H1 (cell line): ENCODE data around the gene COL17A1. TPM values are rescaled to one million over a fixed set of nuclear protein-coding genes. Genes with fewer than 3 reads are reported as not detected.

Experiments used
- CTCF ChIA-PET: fragments of 300-600 bp; sonication (Branson Sonifier 250); formaldehyde crosslinking; loops from one replicate; lab custom pipeline; 2021; ENCODE audit not compliant: partially characterized antibody; lab: Charles Lee
- POLR2A ChIA-PET: fragments of 300-600 bp; sonication (Branson Sonifier 250); formaldehyde crosslinking; loops from one replicate; lab custom pipeline; 2021; ENCODE audit warnings: inconsistent platforms; ENCODE audit not compliant: partially characterized antibody; lab: Charles Lee
- DNase-seq, 2 experiments: peaks; one replicate each; pipeline versions ENCODE4 v3.0.0 to v3.0.0-alpha.2; 2010 to 2022; ENCODE audit warnings: low spot score in 2 of 2, low read depth in 1 of 2, mixed read lengths in 1 of 2
- FAIRE-seq: peaks from 2 replicates; lab custom pipeline; 2011; peaks lifted over from hg19 to GRCh38; lab: Jason Lieb, UNC
- H2AFZ ChIP-seq: 2 replicates; pipeline ENCODE4 v1.8.1; 2012; ENCODE audit warnings: low read length, inconsistent platforms
- H2AK5ac ChIP-seq: 2 replicates; pipeline ENCODE4 v1.6.1; 2013; ENCODE audit warnings: low read depth, low read length
- H2BK120ac ChIP-seq: replicated peaks from 2 replicates; pipeline ENCODE3; 2013; ENCODE audit warnings: low read depth, low read length, inconsistent platforms
- H2BK12ac ChIP-seq: 2 replicates; pipeline ENCODE4 v1.6.1; 2013; ENCODE audit warnings: low read depth, low read length
- H2BK15ac ChIP-seq: 2 replicates; pipeline ENCODE4 v1.6.1; 2013; ENCODE audit warnings: low read length
- H2BK20ac ChIP-seq: 2 replicates; pipeline ENCODE4 v1.6.1; 2013; ENCODE audit warnings: low read length
- H2BK5ac ChIP-seq: 2 replicates; pipeline ENCODE4 v1.6.1; 2013; ENCODE audit warnings: low read depth, low read length
- H3K14ac ChIP-seq: 2 replicates; pipeline ENCODE4 v1.6.1; 2013; ENCODE audit warnings: inconsistent platforms; ENCODE audit not compliant: insufficient read length
- H3K18ac ChIP-seq: 2 replicates; pipeline ENCODE4 v1.6.1; 2013; ENCODE audit warnings: low read length; ENCODE audit errors: extremely low read depth
- H3K23ac ChIP-seq: 2 replicates; pipeline ENCODE4 v1.6.1; 2013; ENCODE audit warnings: inconsistent platforms; ENCODE audit not compliant: insufficient read length
- H3K23me2 ChIP-seq: 2 replicates; pipeline ENCODE4 v1.6.1; 2013; ENCODE audit warnings: low read depth, low read length
- H3K27ac ChIP-seq: 2 replicates; pipeline ENCODE4 v1.6.1; 2011; ENCODE audit warnings: low read depth, low read length, inconsistent platforms
- H3K27me3 ChIP-seq, 4 experiments: replicated peaks in 1 of 4; 1 replicate in 1 of 4; 2 replicates in 3 of 4; pipeline versions ENCODE4 v1.6.1 to v1.8.1; 2011 to 2013; ENCODE audit warnings: low read length in 3 of 4, mild to moderate bottlenecking in 3 of 4, inconsistent platforms in 2 of 4, mixed read lengths in 2 of 4, moderate library complexity in 1 of 4; ENCODE audit not compliant: control insufficient read depth in 3 of 4, insufficient read depth in 3 of 4; ENCODE audit errors: extremely low read depth in 1 of 4
- H3K36me3 ChIP-seq, 4 experiments: 2 replicates each; pipeline versions ENCODE4 v1.6.1 to v1.8.1; 2011 to 2013; ENCODE audit warnings: mild to moderate bottlenecking in 4 of 4, low read length in 3 of 4, moderate library complexity in 2 of 4, control low read depth in 1 of 4, inconsistent platforms in 1 of 4; ENCODE audit not compliant: insufficient read depth in 4 of 4, control insufficient read depth in 2 of 4
- H3K4ac ChIP-seq: replicated peaks from 2 replicates; pipeline ENCODE3; 2013; ENCODE audit warnings: low read length, low read depth, mixed read lengths, inconsistent platforms; ENCODE audit not compliant: insufficient read length
- H3K4me1 ChIP-seq, 4 experiments: replicated peaks in 1 of 4; 1 replicate in 1 of 4; 2 replicates in 3 of 4; pipeline versions ENCODE4 v1.6.1 to v1.8.1; 2011 to 2013; ENCODE audit warnings: low read length in 3 of 4, inconsistent platforms in 2 of 4, mixed read lengths in 1 of 4; ENCODE audit not compliant: insufficient read depth in 4 of 4, control insufficient read depth in 3 of 4
- H3K4me2 ChIP-seq, 2 experiments: 2 replicates each; pipeline versions ENCODE4 v1.6.1 to v1.8.1; 2011 to 2013; ENCODE audit warnings: low read depth in 2 of 2, low read length in 2 of 2, control low read depth in 1 of 2, inconsistent platforms in 1 of 2, mild to moderate bottlenecking in 1 of 2; ENCODE audit not compliant: insufficient read depth in 1 of 2
- H3K4me3 ChIP-seq, 4 experiments: fragments of 200-600, 300-600 bp in 1 of 4; sonication (generic), shearing (Covaris generic), sonication (Bioruptor Twin) in 1 of 4; 2 replicates each; pipeline versions ENCODE4 v1.5.1 to v1.8.1; 2011 to 2016; ENCODE audit warnings: low read length in 4 of 4, low read depth in 3 of 4, control low read depth in 2 of 4, inconsistent platforms in 2 of 4, mild to moderate bottlenecking in 2 of 4, mixed read lengths in 1 of 4, moderate library complexity in 1 of 4; ENCODE audit not compliant: insufficient read depth in 2 of 4; ENCODE audit errors: extremely low read depth in 1 of 4
- H3K56ac ChIP-seq: replicated peaks from 2 replicates; pipeline ENCODE3; 2013; ENCODE audit warnings: low read depth, mild to moderate bottlenecking, mixed read lengths, low read length, inconsistent platforms; ENCODE audit not compliant: insufficient read length
- H3K79me1 ChIP-seq: 2 replicates; pipeline ENCODE4 v1.6.1; 2013; ENCODE audit warnings: low read depth, low read length, control low read depth
- H3K79me2 ChIP-seq, 2 experiments: 2 replicates each; pipeline versions ENCODE4 v1.6.1 to v1.8.1; 2012 to 2013; ENCODE audit warnings: low read length in 2 of 2, mild to moderate bottlenecking in 2 of 2, inconsistent platforms in 1 of 2; ENCODE audit not compliant: insufficient read depth in 2 of 2, control insufficient read depth in 1 of 2
- H3K9ac ChIP-seq, 4 experiments: replicated peaks in 1 of 4; 1 replicate in 1 of 4; 2 replicates in 3 of 4; pipeline versions ENCODE4 v1.6.1 to v1.8.1; 2011 to 2013; ENCODE audit warnings: low read depth in 3 of 4, low read length in 3 of 4, control low read depth in 2 of 4, mild to moderate bottlenecking in 2 of 4, moderate library complexity in 2 of 4, inconsistent platforms in 1 of 4; ENCODE audit errors: extremely low read depth in 1 of 4
- H3K9me3 ChIP-seq, 2 experiments: 2 replicates each; pipeline versions ENCODE4 v1.6.1 to v1.8.1; 2012 to 2013; ENCODE audit warnings: mild to moderate bottlenecking in 2 of 2, moderate library complexity in 2 of 2, control low read depth in 1 of 2, inconsistent platforms in 1 of 2, low read depth in 1 of 2, low read length in 1 of 2, mixed read lengths in 1 of 2; ENCODE audit not compliant: insufficient read depth in 2 of 2
- H4K20me1 ChIP-seq, 2 experiments: replicated peaks in 1 of 2; 2 replicates each; pipeline versions ENCODE3 to v1.8.1; 2011 to 2013; ENCODE audit warnings: inconsistent platforms in 2 of 2, low read length in 2 of 2, mild to moderate bottlenecking in 1 of 2; ENCODE audit not compliant: insufficient read depth in 2 of 2, control insufficient read depth in 1 of 2
- H4K5ac ChIP-seq: 2 replicates; pipeline ENCODE4 v1.6.1; 2013; ENCODE audit warnings: low read length, low read depth, mixed read lengths, inconsistent platforms; ENCODE audit not compliant: insufficient read length
- H4K8ac ChIP-seq: 2 replicates; pipeline ENCODE4 v1.8.0; 2013; ENCODE audit warnings: mild to moderate bottlenecking, moderate library complexity, low read length, inconsistent platforms; ENCODE audit not compliant: insufficient read depth; ENCODE audit errors: extremely low read depth
- H4K91ac ChIP-seq: replicated peaks from 2 replicates; pipeline ENCODE3; 2013; ENCODE audit warnings: low read length, mixed read lengths, inconsistent platforms; ENCODE audit not compliant: insufficient read length
- CBX5 ChIP-seq: fragments of 300-800, 300-1000 bp; sonication (generic); IDR thresholded peaks from 2 replicates; pipeline ENCODE4 v1.7.1; 2016; ENCODE audit warnings: antibody characterized with exemption, low read length, low read depth
- CEBPB ChIP-seq: IDR thresholded peaks from 2 replicates; pipeline ENCODE4 v1.6.1; 2012; ENCODE audit warnings: low read depth, low read length
- CTCF ChIP-seq, 3 experiments: IDR thresholded peaks; 1 replicate in 2 of 3; 2 replicates in 1 of 3; pipeline versions ENCODE4 v1.5.1 to v1.6.1; 2011; ENCODE audit warnings: low read length in 3 of 3, mild to moderate bottlenecking in 3 of 3, inconsistent platforms in 2 of 3, low read depth in 1 of 3, moderate library complexity in 1 of 3; ENCODE audit not compliant: insufficient read depth in 1 of 3; ENCODE audit errors: control extremely low read depth in 1 of 3
- GABPA ChIP-seq: IDR thresholded peaks from 2 replicates; pipeline ENCODE4 v1.6.1; 2011; ENCODE audit warnings: mild to moderate bottlenecking, low read length, moderate library complexity, borderline replicate concordance; ENCODE audit not compliant: insufficient read depth
- HDAC2 ChIP-seq, 2 experiments: fragments of 300-600 bp in 1 of 2; sonication (generic) in 1 of 2; IDR thresholded peaks; 2 replicates each; pipeline ENCODE4 v1.6.1; 2011 to 2012; ENCODE audit warnings: low read depth in 2 of 2, low read length in 2 of 2, mild to moderate bottlenecking in 2 of 2, moderate library complexity in 2 of 2, borderline replicate concordance in 1 of 2, inconsistent platforms in 1 of 2
- KDM5A ChIP-seq: fragments of 200-600 bp; IDR thresholded peaks from 2 replicates; pipeline ENCODE4 v1.7.1; 2012; ENCODE audit warnings: mild to moderate bottlenecking, low read length, inconsistent platforms, mixed read lengths
- POLR2A ChIP-seq, 2 experiments: IDR thresholded peaks; 1 replicate in 1 of 2; 2 replicates in 1 of 2; pipeline ENCODE4 v1.6.1; 2011; ENCODE audit warnings: low read depth in 2 of 2, low read length in 2 of 2, mild to moderate bottlenecking in 2 of 2; ENCODE audit errors: control extremely low read depth in 1 of 2
- SIN3A ChIP-seq, 2 experiments: IDR thresholded peaks in 1 of 2; conservative IDR thresholded peaks in 1 of 2; 2 replicates each; pipeline ENCODE4 v1.6.1; 2011 to 2012; ENCODE audit warnings: low read length in 2 of 2, improper control_type of control experiment in 1 of 2, low read depth in 1 of 2, mild to moderate bottlenecking in 1 of 2
- SIRT6 ChIP-seq: IDR thresholded peaks from one replicate; pipeline ENCODE4 v1.7.1; 2012; ENCODE audit warnings: low read length, inconsistent platforms
- SP4 ChIP-seq: IDR thresholded peaks from 2 replicates; pipeline ENCODE4 v1.6.1; 2012; ENCODE audit warnings: low read length, inconsistent platforms
- SRF ChIP-seq: IDR thresholded peaks from 2 replicates; pipeline ENCODE4 v1.6.1; 2011; ENCODE audit warnings: mild to moderate bottlenecking, low read depth, low read length, moderate library complexity
- TAF1 ChIP-seq: IDR thresholded peaks from 2 replicates; pipeline ENCODE4 v1.6.1; 2011; ENCODE audit warnings: mild to moderate bottlenecking, low read depth, low read length
- TEAD4 ChIP-seq: IDR thresholded peaks from 2 replicates; pipeline ENCODE4 v1.6.1; 2012; ENCODE audit warnings: low read depth, low read length, inconsistent platforms, mixed read lengths
- WGBS, 2 experiments: shearing (Covaris generic) in 1 of 2; methylation state at CpG; one replicate each; pipeline versions ENCODE4 v1.1.6 to v1.1.7; 2013 to 2015; ENCODE audit warnings: low lambda C conversion rate in 2 of 2, mixed read lengths in 2 of 2, inconsistent platforms in 1 of 2, low coverage in 1 of 2, missing lambda C conversion rate in 1 of 2; ENCODE audit not compliant: insufficient replicate concordance in 2 of 2, insufficient coverage in 1 of 2, insufficient read length in 1 of 2; ENCODE audit errors: extremely low coverage in 1 of 2, missing lambda C conversion rate in 1 of 2; 5-methylcytosine and 5-hydroxymethylcytosine counted together
- polyA plus RNA-seq, 7 experiments: library from polyadenylated mRNA; depleted of rRNA in 3 of 7; stranded (reverse) in 5 of 7; unstranded in 2 of 7; fragments of >200 nt in 5 of 7; fragments of 200-250 nt in 2 of 7; gene quantifications; 1 replicate in 5 of 7; 2 replicates in 1 of 7; 4 replicates in 1 of 7; pipeline versions ENCODE4 v1.2.1 to v1.2.3, GENCODE V29; 2011 to 2013; ENCODE audit warnings: missing spikeins in 2 of 7, mixed read lengths in 2 of 7
- total RNA-seq: library from RNA; stranded (reverse); fragmentation: NEBNext Ultra II Directional; extraction: Animal tissue kit (Norgen Biotek cat#: 25700); gene quantifications from 2 replicates; pipeline ENCODE4 v1.2.1, GENCODE V29; 2021

The COL17A1 gene
- total and polyA plus RNA-seq, 2 of the 8 experiments (the other 6 are each of a cell fraction or from before 2014, with no cell fraction given), result 0.35 to 0.37 TPM

- FAIRE-seq (no peak), DNase-seq (no peak)
- H3K18ac ChIP-seq, result no peak overlapping the region
- no peak overlapping the region for H2AK5ac ChIP-seq
- CTCF ChIA-PET, result interaction anchor here (1.0 to 1.6 kb wide), 3 partner anchors 15 to 125 kb away, joined by 3 to 5 read pairs (median 4); no protein-coding TSS in a partner anchor
- no peaks in the 10 kb centered on the region for H3K9me3 ChIP-seq
- H3K4ac ChIP-seq, result no peak overlapping the region
- H3K79me2 ChIP-seq, result no peaks in the 10 kb centered on the region
- no peak overlapping the region for H2BK15ac ChIP-seq
- no peak overlapping the region for H2BK20ac ChIP-seq
- no peak overlapping the region for H4K91ac ChIP-seq
- no peak overlapping the region for H3K9ac ChIP-seq
- no peak overlapping the region for H3K4me3 ChIP-seq
- no peak overlapping the region for H3K56ac ChIP-seq
- no peak overlapping the region for H4K8ac ChIP-seq
- H4K5ac ChIP-seq, result no peak overlapping the region
- H2BK12ac ChIP-seq, result no peak overlapping the region
- no peak overlapping the region for H2AFZ ChIP-seq
- H3K79me1 ChIP-seq, result no peaks in the 10 kb centered on the region
- no peak overlapping the region for H2BK120ac ChIP-seq
- no peak overlapping the region for H2BK5ac ChIP-seq
- H3K27ac ChIP-seq, result no peak overlapping the region
- H3K27me3 ChIP-seq, result no peaks in the 10 kb centered on the region
- no peak overlapping the region for H3K14ac ChIP-seq
- no peaks in the 10 kb centered on the region for H3K23me2 ChIP-seq
- POLR2A ChIA-PET, result no interaction called here
- no peak overlapping the region for H3K23ac ChIP-seq
- WGBS, 2 experiments, result 95% methylated on average over 4 of the region's 4 CpGs; no CpG with 5 or more reads in 1 of the 2 experiments
- no peaks in the 10 kb centered on the region for H3K36me3 ChIP-seq
- peaks cover 0 to 3% (median 0%) of the 10 kb centered on the region in 4 experiments; a peak in 1 of 7 replicates for H3K4me1 ChIP-seq
- H4K20me1 ChIP-seq, result no peaks in the 10 kb centered on the region
- H3K4me2 ChIP-seq, result no peak overlapping the region
- TF ChIP-seq POLR2A (IDR thresholded peaks at IDR 0.05; ENCODE audit: control extremely low read depth in 1 of 2, low read depth in 2 of 2, low read length in 2 of 2) (no peak), CEBPB (no peak), SIN3A (conservative IDR thresholded peaks at IDR 0.05 in 1 of 2, IDR thresholded peaks at IDR 0.05 in 1 of 2; ENCODE audit: low read depth in 1 of 2, low read length in 2 of 2) (no peak), CTCF (IDR thresholded peaks at IDR 0.05; ENCODE audit: control extremely low read depth in 1 of 3, insufficient read depth in 1 of 3, low read depth in 1 of 3, low read length in 3 of 3) (no peak), CBX5 (no peak), HDAC2 (IDR thresholded peaks at IDR 0.05; ENCODE audit: borderline replicate concordance in 1 of 2, low read depth in 2 of 2, low read length in 2 of 2) (no peak), KDM5A (no peak), GABPA (no peak), SIRT6 (no peak), SP4 (no peak), TEAD4 (no peak), TAF1 (no peak), SRF (no peak)
Observed at GRCh38 chr10:104013489-104013888, 72.2 kb downstream of the COL17A1 start.
